GM19351 (cell line): ENCODE results near the gene BABAM1.

Source experiments
- ATAC-seq: cut with Tn5 transposase; IDR thresholded peaks from one replicate; pipeline ENCODE4 v1.9.1; 2021; ENCODE audit warnings: mild to moderate bottlenecking, moderate library complexity; ENCODE audit not compliant: unreplicated experiment

The BABAM1 gene

DNA sequence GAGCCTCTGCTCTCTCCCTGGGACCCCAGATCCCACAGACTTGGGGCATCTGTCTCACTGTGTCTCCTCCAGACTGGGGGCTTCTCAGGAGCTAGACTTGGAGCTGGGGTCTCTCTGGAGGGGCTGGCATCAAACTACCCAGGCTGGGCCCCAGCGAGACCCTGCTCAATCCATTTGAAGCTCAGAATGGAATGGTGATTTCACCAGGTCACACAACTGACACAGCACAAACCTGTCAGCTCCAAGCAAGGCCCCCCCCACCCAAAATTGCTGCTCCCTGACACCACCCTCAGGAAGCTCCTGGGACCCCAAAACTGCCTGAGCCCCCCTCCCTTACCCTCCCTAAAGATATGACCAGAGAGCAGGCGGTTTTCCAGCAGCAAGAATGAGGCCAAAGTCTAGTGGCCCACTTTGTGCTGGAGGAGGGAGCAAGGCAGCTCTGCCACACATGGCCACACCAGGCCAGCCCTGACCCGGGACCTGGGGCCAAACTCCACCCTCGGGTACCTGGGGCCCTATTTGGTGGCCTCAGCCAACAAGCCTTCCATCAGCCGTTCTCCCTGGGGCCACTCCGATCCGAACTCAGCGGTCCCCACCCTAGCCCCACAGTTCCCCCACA is 23.9 kb upstream of the BABAM1 start:
- no peak for ATAC-seq

DNA sequence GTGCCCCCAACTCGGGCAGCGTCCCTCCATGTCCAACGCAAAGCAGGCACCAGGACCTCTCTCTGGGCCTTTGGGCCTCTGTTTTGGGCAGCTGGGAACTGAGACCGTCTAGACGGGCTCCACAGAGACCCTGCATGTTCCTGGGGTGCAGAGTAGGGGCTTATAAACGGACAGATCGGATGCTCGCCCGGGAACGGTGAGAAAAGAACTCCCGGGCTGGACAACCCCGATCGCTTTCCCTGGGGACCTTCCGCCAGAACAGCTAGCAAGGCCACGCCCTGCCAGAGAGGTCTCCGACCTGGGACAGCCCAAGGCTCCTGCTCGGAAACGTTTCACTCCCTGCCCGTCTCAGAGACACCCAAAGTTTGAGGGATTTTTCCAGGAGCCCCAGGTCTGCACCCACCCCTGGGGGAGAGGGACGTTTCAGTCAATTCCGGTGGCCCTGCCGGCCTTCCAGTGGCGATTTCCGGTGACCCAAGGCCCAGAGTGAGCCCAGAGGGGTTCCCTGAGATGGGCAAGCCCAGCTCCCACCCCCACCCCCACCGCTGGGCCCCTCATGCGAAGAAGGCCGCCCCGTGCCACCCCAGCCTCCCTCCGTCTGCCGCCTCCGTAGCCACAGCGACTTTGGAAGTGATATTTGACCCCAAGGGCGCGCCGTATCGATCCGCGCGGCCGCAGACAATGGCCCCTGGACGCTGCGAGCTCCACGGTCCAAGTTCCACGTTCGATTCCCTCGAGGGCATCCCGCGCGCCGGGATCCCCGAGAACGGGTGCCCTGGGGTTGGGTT is 23.2 kb upstream of the BABAM1 start:
- no peak for ATAC-seq

DNA sequence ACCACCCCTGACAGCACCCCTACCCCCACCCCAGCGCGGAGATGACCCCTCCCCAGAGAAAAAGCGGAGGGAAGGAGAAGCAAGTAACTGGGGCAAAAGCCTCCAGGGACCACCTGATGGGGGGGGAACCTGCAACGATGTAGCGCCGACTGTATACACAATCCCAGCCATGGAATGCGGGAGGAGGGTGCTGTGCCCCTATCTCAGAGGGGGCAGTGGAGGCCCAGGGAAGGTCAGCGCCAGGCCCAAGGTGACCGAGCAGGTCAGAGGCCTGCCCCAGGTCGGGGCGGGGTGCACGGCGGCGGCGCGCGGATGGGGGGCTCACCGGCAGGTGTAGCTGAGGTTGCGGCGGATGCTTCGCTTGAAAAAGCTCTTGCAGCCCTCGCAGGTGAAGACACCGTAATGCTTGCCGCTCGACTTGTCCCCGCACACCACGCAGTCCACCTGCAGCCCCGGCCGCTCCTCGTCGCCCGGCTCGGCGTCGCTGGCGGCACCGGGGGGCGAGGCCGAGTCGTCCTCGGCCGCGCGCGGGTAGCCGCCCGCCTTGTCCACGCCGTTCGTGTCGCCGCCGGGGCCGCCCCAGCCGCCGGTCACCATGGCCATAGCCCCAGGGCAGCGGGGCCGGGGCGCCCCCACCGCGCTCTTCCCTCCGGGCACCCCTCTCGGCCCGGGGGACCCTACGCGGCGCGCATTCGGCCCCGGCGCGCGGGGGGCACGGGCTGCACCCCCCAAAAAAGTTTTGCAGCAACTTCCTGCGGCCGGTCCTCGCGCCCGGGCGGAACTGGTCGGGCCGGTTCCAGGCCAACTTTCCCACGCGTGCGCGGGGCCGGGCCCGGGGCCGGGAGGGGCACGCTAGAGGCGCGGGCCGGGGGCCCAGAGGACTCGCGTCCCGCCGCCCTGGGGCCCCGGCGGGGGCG is 22.4 kb upstream of the BABAM1 start:
- ATAC-seq, result no peak

DNA sequence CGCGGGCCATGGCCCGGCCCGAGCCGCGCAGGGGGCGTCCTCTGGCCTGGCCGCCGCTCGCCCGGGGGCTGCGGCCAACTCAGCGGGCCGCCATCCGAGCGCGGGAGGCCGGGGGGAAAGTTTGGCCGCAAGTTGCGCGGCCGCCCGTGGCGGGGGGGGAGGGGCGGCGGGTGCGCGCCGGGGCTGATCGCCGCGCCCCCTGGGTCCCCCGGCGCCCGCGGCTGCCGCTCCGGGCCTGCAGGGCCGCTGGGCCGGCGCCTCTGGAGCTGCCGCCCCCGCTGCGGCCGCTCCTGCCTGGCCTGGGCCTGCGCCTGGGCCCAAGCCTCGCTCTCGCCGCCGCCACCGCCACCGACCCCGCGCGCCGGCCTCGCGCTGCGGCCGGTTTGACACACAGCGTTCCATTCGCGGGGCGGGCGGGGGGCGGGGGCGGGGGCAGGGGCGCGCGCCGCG is 21.7 kb upstream of the BABAM1 start, which contains the start of gene NR2F6:
NR2F6 (minus strand) TSS at position 385 of the 450 bp plus-strand sequence. CDS start 699 bp downstream, outside the sequence.
- ATAC-seq, result no peak

DNA sequence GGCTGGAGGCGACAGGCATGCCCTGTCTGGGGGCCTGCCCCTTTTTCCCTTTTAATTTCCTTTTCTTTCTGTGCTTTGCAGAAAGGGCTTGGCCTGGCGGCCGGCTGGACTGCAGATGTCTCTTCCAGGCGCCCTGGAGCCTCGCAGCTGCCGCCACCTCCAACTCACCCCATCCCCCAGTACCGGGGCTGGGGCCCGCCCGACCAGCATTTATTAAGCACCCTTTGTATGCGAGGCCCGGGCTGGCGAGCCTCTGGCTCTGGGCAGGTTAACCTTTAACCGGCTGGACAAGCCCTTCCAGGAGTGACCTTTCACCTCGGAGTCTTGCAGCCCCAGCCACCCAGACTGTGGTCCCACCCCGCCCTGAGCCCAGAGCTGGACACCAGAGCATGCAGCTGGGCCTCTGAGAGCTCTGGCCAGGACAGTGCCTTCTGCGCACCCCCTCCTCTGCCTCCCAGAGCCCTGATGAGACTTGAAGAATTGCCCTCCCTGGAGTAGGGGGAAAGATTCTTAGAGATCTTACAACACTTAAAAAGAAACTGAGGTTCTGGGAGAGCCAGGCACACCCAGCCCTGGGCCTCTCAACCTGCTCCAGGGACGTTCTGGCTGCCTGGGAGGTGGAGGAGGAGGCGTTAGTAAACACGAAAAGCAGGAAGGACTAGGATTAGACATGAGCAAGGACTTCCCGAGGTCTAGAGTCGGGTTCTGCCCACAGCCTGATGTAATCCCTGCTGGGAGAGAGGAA is 20.4 kb upstream of the BABAM1 start:
- ATAC-seq, result no peak

DNA sequence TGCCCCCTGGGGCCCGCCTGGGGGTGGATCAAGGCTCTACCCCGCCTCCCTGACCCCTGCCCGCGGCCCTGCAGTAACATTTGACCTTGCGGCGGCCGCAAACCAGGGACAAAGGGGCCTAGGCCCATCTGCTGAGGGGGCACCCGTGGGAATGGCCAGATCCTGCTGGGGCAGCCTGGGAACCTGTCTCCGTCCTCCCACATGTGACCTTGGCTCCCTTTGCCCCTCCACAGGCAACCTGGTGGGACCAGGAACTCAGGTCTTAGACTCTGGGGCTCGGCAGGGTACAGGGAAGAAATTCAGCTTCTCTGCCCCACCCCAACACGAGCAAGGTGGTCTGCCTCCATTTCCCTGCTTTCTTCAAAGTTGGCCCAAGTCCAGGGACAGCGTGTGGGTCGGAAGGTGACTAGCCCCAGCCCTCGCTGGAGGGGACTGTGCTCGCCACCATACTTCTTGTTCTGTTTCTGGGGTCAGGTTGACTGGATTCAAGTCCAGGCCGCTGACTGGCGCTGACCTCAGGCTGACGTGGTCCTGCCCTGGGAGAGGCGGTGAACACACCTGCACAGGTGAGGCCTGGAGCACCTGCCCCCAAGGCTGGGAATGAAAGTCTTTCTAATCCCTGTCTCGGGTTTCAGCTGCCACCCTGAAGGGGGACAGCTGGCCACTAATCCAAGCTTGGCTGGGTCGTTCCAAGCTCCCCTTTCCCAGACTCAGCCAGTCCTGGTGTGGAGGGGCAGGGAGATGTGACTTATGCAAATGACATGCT is 19.0 kb upstream of the BABAM1 start:
- no peak for ATAC-seq

DNA sequence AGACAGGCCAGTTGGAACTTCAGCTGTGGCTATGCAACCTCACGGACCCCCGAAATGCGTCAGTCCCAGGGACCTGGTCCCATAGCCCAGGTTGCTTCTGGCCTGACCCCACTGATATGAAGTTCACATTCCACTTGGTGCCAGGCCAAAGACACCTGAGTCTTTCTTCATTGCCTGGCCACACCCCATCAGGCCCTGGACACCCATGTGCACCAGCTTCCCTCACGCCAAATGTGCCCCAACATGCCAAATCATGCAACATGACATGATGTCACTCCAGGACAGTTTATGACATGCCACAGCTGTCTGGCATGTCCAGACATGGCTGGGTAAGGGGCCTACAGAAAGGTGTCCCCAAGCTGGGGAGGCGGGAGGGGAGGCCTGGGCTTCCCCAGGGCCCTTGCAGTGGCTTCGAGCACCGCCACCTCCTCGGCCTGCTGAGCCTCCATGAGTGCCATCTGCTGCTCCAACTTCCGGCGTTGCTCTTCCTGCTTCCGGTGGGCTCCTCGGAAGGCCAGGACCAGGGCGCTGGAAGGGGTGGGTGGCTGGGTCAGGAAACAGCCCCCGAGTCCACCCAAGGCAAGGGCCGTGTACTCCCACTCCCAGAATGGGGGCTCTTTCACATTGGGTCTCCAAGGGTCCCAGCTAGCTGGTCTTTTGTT is 17.2 kb upstream of the BABAM1 start:
- ATAC-seq, result no peak

DNA sequence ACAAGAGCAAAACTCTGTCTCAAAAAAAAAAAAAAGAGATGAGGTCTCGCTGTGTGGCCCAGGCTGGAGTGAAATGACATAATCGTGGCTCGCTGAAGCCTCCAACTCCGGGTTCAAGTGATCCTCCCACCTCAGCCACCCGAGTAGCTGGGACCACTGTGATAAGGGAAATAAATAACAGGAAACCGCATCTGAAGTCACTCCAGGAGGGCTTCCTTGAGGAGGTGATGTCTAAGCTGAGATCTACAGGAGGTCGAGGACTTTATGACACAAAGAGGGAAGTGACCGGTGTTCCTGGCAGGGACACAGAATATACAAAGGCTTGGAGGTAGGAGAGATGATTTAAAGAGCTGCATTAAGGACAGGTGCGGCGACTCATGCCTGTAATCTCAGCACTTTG is 12.6 kb upstream of the BABAM1 start:
- ATAC-seq, result no peak

DNA sequence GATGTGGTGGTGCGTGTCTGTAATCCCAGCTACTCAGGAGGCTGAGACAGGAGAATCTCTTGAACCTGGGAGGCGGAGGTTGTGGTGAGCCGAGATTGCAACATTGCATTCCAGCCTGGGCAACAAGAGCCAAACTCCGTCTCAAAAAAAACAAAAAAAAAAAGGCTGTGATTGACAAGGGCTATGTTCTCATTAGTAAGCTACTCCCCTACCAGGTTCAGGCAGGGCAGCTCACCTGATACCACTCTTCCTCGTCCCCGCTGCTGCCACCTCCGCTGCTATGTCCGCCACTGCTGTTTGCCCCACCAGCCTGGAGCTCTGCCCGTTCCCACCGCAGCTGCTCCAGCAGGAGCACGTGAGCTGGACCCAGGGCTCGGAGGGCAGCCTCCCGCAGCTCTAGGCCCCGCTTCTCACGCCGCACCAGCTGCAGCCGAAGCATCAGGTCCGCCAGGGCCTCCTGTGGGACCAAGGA is 12.1 kb upstream of the BABAM1 start:
- ATAC-seq, result no peak

DNA sequence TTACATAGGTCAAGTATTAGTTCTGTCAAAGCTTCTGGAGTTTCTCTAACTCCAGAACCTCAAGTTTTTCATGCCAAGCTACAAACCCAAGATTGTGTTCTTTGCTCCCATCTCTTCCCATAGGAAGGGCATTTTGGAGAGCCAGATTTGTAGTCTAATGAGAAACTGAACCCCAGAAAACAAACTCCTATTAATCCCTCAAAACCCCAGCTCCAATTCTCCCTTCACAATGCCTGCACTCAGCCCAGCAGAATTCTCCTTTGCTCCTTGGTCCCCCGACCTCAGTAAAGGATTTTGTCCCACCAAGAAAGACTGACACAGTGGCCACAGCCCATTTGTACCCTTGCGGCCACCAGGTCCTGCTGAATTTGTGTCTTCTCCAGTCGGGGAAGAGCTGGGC is 11.1 kb upstream of the BABAM1 start:
- ATAC-seq, result no peak

DNA sequence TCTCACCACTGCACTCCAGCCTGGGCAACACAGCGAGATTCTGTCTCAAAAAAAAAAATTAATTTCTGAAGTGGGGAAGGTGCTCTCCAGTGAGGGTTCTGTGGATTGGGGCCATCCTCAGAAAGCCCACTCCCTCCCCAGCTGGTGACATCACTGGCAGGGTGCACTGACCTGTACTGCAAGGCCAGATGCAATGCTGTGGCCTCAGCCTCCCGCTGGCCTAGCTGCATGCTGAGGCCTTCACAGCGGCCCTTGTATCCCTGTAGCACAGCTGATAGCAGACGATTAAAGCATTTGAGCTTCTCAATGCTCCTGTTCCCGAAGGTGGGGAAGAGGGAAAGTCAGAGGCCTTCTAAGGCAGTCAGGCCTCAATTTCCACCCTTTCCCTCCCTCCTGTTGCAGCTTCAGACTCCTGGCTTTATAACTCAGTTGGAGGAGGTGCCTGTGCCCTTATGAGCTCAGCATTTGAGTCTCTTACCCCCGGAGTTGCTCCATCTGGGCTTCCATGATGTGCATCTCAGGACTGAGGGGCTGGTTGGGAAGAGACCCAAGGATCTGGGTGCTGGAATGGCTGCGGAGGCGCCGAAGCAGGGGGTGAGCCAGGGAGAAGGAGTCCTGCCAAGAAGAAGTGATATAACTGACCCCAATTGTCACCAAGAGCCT is 8.0 kb upstream of the BABAM1 start:
- ATAC-seq, result no peak

DNA sequence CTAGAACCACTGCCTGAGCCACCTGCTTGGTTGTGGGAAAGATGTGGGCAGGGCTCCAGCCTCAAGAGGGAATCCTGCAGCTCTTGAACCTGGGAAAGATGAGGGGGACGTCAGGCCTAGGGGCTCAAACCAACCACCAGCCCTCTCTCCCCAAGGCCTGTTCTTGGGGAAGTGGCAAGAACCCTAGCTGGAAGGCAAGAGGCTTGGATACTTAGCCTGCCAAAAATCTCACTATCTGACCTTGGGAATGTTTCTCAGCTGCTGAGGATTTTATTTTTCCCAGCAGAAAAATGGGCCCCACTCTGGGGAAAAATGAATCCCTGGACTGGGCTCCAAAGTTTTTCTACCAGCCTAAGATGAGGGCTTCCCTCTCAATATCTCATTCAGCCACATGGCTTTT is 7.3 kb upstream of the BABAM1 start:
- ATAC-seq, result no peak

DNA sequence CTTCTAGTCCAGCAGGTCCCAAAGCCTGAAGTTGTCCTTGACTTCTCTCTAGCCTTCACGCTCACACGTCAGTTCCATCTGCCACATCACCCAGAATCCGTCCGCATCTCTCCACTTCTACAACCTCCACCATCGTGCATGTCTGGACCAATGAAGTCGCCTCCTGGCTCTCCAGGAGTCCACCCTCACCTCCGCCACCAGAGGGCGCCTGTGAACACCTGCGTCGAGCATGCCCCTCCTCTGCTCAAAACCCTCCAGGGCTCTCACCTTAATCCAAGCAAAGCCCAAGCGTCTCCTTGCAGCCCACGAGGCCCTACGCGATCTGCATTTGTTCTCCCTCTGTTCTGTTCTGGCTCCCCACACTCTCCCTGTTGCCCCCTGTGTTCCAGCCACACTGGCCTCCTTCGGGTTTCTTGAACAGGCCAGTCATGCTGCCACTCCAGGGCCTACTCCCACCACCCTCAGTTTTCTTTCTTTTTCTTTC is 6.4 kb upstream of the BABAM1 start:
- peak; percentile 79 for ATAC-seq

DNA sequence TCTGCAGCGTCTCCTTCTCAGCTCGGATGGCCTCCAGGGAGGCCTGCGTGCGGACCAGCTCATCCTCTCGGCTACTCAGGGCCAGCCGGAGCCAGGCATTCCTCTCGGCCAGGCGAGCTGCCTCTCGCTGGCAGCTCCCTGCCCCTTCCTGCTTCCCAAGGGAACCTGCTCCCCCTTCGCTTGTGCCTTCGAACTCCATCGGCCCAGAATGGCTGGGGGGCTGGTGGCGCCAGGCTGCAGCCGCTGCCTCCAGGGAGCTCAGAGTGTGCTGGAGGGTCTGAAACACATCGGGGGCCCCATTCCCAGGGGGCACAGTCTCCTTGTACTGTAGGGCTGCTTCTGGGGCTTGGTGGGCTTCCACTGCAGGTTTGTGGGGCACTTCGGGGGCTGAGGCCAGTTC is 4.7 kb upstream of the BABAM1 start:
- no peak for ATAC-seq

DNA sequence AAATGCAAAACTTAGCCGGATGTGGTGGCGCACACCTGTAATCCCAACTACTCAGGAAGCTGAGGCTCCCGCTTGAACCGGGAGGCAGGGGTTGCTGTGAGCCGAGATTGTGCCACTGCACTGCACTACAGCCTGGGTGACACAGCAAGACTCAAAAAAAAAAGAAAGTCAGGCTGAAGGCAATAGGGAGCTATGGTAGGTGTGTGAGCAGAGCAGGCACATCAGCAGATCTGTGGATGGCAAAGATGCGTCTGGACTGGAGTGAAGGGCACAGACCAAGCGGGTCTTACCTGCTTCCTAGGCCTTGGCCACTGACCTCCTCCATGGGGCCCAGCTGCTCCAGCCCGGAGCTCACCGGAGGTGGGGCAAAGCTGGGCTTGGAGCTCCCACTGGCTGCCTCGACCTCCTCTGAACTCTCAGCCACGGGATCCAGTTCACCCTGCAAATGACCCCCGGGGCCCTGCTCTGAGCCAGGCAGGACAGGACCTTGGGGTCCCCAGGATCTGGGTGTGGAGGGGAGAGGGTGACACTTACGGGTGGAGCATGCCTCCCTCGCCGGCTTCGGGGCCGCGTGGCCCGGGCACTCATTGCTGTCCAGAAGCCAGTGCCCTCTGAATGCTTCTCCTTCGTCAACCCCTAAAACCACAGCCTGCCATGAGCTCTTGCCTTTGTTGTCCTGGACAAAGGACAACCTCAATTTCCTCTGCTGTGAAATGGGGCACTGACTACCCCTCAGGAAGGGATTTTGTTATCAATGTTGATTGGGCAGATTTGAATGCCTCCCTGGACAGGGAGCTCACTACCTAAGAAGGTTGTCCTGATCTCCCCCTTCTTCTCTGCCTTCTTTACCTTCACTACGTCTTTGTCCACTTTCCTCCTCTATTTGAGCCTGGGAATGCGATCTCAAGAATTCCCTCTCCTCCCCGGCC is 3.3 kb upstream of the BABAM1 start:
- no peak for ATAC-seq

DNA sequence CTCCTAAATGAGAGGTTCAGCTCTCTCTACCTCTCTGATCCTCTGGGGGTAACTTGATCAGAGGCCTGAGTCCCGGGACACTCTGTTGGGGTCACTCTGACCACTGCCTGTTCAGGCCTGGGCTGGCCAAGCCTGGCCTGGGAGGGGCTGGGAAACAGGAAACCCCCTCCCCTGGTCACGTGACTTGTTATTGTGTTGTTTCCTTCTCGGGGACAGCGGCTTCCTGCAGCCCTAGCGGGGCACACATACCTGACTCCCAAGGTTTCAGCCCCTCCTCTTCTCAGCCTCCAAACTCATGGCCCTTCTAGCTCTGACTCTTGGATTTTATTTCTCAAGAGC is 2.6 kb upstream of the BABAM1 start, which contains the start of gene USHBP1:
USHBP1 (minus strand) TSS at position 105 of the 339 bp plus-strand sequence. CDS start 446 bp downstream, outside the sequence.
- ATAC-seq, result no peak

DNA sequence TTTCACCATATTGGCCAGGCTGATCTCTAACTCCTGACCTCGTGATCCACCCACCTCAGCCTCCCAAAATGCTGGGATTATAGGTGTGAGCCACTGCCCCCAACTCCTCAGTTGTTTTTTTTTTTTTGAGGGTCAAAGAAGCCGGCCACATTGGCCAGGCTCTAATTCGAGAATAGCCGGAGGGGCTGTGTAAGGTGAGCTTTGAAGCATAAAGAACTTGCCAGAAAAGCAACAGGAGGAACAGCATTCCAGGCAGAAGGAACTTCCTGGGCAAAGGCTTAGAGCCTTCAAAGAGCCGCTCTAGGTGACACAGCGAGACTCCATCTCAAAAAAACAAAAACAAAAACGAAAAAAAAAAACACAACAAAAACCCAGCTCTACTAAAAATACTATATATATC is 1.2 kb upstream of the BABAM1 start:
- ATAC-seq, result no peak

DNA sequence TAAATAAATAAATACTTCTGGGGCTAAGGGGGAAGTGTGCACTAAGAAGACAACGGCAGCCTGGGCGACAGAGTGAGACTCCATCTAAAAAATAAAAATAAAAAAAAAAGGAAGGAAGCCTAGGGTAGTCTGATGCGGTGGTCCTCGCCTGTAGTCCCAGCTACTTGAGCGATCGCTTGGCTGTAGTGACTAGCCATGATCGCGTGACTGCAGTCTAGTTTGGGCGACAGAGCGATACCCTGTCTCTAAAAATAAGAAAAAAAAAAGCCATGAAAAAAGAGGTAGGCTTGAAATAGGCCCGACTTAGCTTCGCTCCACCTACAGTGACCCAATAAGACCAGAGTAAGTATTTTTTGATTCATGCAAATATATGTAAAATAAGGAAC is 661 bp upstream of the BABAM1 start:
- peak; percentile 35 for ATAC-seq
